ENCODE measurements around the gene USP7. TPM values are rescaled to one million over a fixed set of nuclear protein-coding genes. Genes with fewer than 3 reads are reported as not detected.
A peak's percentile ranks its signal among the peaks of the same experiment; 100 is the strongest.

USP7 gene
- total and polyA plus RNA-seq, 8 donors, result 13.0 to 56.5 (median 39.8) TPM

- no peak overlapping the region for H3K27ac ChIP-seq
- no peaks in the 10 kb centered on the region for H3K9me3 ChIP-seq
- FAIRE-seq (no peak), DNase-seq (peak in 1 of 6 donors; percentile 50), ATAC-seq (no peak)
- no peaks in the 10 kb centered on the region for H3K27me3 ChIP-seq
- no peak overlapping the region for H3K4me3 ChIP-seq
- H3K4me1 ChIP-seq, result no peaks in the 10 kb centered on the region
- intact Hi-C loops (cut with DNase I), result no loop called here
- WGBS, 2 donors, result 83 to 89% methylated on average over 26 of the region's 26 CpGs
- no peak for TF ChIP-seq CTCF (IDR thresholded peaks at IDR 0.05)
- H3K36me3 ChIP-seq, result peaks cover 0 to 22% (median 9%) of the 10 kb centered on the region in 3 donors
Observed at GRCh38 chr16:8848231-8848938, 115.3 kb downstream of the USP7 start.

GRCh38 chr16:8847623-8848022 lies 116.1 kb downstream of the USP7 start:
- peak in 2 of 6 donors; percentile 17 to 55 for DNase-seq
- intact Hi-C loops (cut with DNase I), result no loop called here
- Histone ChIP-seq H3K4me1 (no peaks in the 10 kb centered on the region), H3K36me3 (peaks cover 0 to 22% (median 9%) of the 10 kb centered on the region in 3 donors), H3K9me3 (no peaks in the 10 kb centered on the region), H3K27ac (no peak overlapping the region), H3K4me3 (no peak overlapping the region), H3K27me3 (no peaks in the 10 kb centered on the region)
- ATAC-seq, result no peak
- FAIRE-seq, result no peak
- TF ChIP-seq CTCF (IDR thresholded peaks at IDR 0.05), result no peak
- WGBS, 2 donors, result 90% methylated on average over 15 of the region's 15 CpGs

GRCh38 chr16:8847145-8847544 lies 116.6 kb downstream of the USP7 start:
- Histone ChIP-seq H3K4me1 (no peaks in the 10 kb centered on the region), H3K9me3 (no peaks in the 10 kb centered on the region), H3K27me3 (no peaks in the 10 kb centered on the region), H3K4me3 (no peak overlapping the region), H3K27ac (no peak overlapping the region), H3K36me3 (peaks cover 0 to 22% (median 9%) of the 10 kb centered on the region in 3 donors)
- 80% methylated on average over 13 of the region's 13 CpGs for WGBS, 2 donors
- intact Hi-C loops (cut with DNase I), result no loop called here
- ATAC-seq (peak in 1 of 4 donors; percentile 14), DNase-seq (peak in 1 of 6 donors; percentile 17), FAIRE-seq (no peak)
- no peak for TF ChIP-seq CTCF (IDR thresholded peaks at IDR 0.05)

GRCh38 chr16:8846401-8846932 lies 117.2 kb downstream of the USP7 start:
- Histone ChIP-seq H3K4me3 (no peak overlapping the region), H3K9me3 (no peaks in the 10 kb centered on the region), H3K4me1 (no peaks in the 10 kb centered on the region), H3K36me3 (peaks cover 0 to 22% (median 9%) of the 10 kb centered on the region in 3 donors), H3K27ac (no peak overlapping the region), H3K27me3 (no peaks in the 10 kb centered on the region)
- 90 to 91% methylated on average over 10 of the region's 10 CpGs for WGBS, 2 donors
- DNase-seq, result no peak
- no peak for FAIRE-seq
- intact Hi-C loops (cut with DNase I), result no loop called here
- TF ChIP-seq CTCF (IDR thresholded peaks at IDR 0.05), result no peak
- ATAC-seq, result peak in 1 of 4 donors; percentile 11
